ENCODE data around the gene CHRNG.

CHRNG gene

GRCh38 chr2:232539298-232540231 is at the start of gene CHRNG:
Gene CHRNG (plus strand): TSS chr2:232539692. CDS start chr2:232539748, 56 bp downstream.
- no peak for DNase-seq

DNA sequence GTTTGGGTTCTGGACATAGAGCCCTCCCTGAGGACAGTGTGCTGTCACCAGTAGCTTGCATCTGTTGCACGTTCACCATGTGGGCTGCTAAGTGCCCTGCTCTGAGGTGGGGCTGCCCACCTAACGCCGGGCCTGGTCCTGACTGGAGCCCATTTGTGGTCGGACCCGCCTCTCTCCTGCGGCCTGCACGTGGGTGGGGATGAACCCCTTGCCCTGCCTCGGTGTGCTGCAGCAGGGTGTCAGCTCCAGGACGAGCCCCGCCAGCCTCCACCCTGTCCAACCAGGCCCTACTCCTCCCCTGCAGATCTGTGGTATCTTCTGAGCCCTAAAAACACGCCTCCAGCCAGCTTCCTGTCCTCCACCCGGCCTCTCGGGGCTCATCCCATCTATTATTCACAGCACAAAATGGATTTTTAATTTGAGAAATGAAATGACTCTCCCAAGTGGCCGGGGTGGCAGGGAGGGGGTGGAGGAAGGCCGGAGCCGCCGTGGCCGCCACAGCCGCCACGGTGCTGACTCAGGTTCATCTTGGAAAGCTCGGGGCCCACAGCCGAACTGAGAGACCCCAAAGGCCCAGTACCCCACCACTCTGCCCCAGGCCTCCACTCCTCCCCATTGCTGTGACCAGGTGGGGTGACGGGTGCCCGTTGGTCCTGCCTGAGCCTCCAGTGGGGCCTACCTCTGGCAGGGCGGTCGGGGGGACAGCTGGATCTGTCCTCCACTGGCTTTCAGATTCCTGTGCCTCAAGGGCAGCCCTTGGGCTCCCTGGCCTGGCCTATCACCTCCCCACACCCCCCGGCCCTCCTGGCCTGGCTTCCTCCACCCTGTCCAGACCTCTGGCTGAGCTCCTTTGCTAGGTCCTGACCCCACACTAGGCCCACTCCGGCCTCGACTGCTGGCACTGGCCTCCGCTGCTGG is 49.0 kb upstream of the CHRNG start:
- DNase-seq: no peak

GRCh38 chr2:232491139-232491780 is 48.2 kb upstream of the CHRNG start:
- no peak for DNase-seq

GRCh38 chr2:232492236-232492848 is 47.1 kb upstream of the CHRNG start:
- no peak for DNase-seq

- no peak for DNase-seq
These were observed 46.4 kb upstream of the CHRNG start for GRCh38 chr2:232492963-232493700.

DNA sequence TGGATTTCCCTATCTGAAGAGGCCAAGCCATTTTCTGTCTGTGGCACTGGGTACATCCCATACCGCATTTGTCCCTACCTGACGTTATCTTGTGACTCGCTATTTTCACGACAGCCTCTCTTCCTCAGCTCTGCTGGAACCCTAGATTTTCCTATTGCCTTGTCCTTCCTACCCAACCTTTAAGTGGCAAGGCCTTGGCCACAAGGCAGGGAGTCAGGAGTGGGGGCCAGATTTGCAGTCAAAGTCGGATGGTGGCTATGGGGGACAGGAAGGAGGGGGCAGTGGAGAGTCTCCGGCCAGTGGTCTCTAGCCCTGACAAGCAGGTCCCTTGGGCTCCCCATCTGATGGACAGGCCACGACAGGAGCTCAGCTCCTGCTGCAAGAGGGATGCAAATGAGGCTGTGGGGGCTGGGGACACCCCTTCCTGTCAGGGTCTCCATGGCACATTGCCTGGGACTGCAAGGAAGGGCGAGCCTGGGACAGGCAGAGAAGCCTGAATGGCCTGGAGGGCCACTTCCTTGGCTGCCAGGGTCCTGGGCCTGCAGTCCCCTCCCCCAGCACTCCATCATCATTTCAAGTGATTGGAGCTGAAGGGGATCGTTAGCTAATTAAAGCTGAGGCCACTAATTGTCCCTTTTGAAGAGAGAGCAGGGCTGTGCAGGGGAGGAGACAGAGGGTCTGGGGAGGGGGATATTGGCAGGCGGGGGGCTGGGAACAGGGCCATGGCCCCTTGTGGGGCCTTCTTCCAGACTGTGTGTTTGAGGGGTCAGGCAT is 45.6 kb upstream of the CHRNG start:
- no peak for DNase-seq

DNA sequence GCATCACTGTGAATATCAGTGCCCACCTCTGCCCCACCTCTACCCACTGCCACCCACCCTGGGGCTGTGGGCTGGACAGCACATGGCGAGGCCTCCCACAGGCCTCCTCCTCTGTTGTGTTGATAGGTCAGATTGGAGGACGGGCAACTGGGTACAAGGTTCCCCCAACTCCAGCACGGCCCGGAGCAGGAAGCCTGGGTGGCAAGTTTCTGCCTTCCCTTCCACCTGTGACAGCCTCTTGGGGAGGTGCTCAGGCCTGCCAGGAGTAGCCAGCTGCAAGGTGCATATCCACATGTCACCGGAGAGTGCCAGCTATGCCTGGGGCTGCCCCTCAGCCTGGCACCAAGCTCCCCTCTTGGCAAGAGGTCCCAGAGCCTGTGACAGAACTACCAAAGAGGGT is 45.0 kb upstream of the CHRNG start:
- DNase-seq: no peak

DNA sequence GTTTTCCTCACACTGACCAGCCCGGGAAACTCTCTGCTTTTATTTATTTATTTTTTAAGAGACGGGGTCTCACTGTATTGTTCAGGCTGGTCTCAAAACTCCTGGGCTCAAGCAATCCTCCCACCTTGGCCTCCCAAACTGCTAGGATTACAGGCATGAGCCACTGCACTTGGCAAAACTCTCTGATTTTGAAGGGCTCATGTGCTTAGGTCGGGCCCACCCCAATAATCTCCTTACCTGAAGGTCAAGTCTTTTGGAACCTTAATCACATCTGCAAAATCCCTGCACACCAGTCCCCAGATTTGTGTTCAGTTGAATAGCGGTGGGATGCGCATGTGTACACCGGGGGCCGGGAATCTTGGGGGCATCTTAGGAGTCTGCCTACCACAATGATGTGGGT is 44.2 kb upstream of the CHRNG start:
- no peak for DNase-seq

DNA sequence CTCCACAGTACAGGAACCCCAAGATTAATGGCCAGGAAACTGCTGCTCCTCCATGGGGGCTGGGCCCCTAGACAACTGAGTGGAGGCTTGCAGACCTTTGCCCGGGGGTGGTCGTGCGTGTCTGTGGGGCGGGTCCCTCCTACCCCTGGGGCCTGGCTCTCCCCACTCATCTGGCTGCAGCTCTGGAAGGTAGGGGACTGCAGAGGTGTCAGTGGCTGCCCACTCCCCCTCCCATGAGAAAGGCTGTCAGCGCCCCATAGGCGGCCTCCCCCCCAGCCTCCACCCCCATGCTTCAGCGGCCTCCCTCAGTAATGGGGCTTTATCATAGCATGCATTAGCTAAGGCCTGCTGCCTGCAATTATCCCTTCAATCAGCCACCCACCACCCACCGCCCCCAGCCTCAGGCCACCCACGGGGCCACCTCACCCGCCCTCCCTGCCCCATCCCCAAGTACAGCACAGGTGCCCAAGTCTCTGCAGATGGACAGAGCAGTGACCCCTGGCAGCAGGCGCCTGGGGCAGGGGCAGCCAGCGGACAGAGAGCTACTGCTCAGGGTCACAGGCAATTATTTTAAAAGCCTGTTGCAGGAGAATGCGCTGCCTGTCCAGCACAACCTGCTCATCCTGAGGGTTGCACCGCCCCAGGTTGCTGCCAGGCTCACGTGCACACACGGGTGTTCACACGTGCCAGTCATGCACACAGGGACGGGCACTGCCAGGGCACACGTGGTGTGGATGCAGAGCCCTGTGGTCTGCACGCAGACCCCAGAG is 42.8 kb upstream of the CHRNG start:
- DNase-seq: no peak

DNA sequence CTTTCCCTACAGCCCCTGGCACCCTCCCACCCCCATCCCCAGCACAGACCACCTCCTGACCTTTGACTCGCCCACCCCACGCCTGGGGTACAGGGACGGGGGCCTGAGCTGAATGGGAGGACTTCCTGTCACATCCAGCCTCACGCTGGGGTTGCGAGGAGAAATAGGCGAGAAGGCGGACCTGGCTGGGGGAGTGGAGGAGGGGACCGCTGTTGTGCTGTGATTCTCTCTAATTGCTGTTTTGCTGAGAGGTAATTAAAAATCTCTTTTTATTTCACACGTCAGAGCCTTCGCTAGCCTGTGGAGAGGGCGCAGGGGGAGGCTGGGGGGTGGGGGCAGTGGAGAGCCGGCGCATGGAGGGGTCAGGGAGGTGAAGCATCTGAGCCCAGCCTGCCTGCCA is 42.1 kb upstream of the CHRNG start:
- no peak for DNase-seq

GRCh38 chr2:232498452-232498851 is 41.0 kb upstream of the CHRNG start:
- no peak for DNase-seq

DNA sequence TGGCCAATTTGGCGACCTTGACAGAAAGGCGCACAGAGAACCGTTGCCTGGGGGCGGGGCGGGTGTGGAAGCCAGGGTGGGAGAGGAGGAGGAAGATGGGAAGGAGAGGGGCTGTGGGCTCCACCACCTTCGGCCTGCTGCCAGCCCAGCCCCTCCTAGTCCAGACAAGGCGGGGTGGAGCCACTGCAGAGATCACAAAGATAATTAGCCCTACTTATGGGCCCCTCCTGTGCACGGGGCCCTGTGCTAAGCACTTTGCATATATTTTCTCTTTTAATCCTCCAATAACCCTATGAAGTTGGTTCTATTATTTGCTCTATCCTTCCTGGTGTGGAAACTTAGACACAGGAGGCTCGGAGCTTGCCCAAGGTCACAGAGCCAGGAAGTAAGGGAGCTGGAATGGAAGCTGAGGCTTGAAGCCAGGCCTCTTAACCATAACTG is 38.1 kb upstream of the CHRNG start:
- DNase-seq: no peak

DNA sequence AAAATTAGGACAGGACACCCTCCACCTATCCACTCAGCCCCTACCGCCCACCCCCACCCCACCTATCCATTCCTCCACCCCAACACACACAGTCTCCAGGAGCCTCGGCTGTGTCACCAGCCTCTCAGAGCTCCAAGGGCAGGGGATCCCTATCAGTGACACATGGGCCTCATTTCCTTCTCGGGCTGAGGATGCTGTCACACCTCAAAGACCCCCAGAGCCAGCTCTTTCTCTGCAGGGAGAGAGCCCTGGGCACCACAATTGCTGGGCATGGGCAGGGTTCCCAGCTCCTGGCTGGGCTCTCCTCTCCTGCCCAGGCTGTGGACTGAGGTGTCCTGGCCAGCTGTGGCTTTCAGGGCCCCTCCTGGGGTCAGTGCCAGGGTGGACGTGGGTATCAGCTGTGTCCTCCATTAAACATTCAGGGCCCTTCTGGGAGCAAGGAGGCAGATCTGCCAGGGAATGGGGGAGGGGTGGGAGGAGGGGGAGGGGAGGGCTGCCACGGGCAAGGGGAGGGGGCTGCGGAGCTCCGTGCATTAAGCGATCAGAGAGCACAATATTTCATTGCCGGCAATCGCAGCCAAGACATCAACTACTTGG is 37.6 kb upstream of the CHRNG start:
- DNase-seq: no peak

- DNase-seq: no peak
These were observed 37.0 kb upstream of the CHRNG start for GRCh38 chr2:232502511-232502910.

- DNase-seq: no peak
These were observed 36.3 kb upstream of the CHRNG start for GRCh38 chr2:232502911-232503808.

- DNase-seq: no peak
These were observed 35.6 kb upstream of the CHRNG start for GRCh38 chr2:232503809-232504323.

DNA sequence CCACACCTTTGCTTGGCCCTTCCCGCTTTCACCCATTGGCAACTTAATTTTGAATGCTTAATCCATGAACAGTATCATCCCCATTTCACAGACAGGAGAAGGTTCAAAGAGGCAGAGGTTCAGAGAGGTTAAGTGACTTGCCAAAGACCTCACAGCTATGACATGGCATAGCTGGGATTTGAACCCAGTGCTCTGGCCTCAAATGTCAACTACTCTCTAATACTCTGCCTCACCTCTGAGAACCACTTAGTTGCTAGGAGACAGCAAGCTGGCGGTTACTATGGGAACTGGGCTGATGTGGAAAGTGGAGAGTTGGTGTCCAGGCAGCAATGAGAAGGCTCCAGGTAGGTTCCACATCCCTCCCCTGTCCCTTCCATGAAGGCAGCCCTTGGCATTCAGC is 35.1 kb upstream of the CHRNG start:
- DNase-seq: no peak

DNA sequence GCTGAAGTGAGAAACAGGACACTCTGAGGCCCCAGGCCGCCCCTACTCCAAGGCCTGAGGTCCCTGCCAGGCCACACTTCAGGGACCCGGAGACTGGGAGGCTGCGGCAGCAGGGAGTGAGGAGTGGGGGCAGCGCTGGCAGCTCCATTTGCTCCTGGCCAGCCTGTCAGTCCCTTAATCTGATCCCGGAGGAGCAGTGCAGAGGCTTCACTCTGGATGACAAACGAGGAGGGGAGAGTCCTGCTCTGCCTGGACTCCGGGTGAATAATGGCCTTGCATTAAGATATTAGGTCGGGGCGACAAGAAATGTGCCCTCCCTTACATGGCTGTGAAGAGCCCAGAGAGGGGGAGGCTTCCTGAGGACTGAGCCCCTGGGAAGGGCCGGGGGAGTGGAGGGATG is 33.6 kb upstream of the CHRNG start:
- DNase-seq: no peak

DNA sequence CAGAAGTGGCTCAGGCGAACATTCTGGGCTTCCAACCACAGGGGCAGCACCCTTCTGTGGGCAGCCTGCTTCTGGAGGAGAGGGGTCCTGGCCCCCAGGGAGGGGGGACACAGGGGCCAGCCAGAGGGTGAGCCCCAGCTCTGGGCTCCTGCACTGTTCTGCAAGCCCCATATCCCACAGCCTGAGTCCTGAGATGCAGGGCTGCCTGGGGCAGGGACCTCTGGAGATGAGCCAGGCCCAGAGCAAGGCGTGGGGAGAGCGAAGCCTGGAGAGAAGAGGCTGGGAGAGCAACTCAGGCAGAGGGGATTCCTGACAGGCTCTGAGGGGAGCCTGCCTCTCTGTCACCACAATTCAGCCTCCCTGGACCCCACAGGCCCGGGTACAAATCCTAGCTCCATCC is 32.8 kb upstream of the CHRNG start:
- no peak for DNase-seq

Measured in NK-92 treated with Interleukin-12 subunit alpha and Interleukin-12 subunit beta, amount 100 ng/mL, for 24 hours (cell line).